Measurements from ENCODE around the gene PLEKHG4B. TPM values are rescaled to one million over a fixed set of nuclear protein-coding genes. Genes with fewer than 3 reads are reported as not detected.
A peak's percentile ranks its signal among the peaks of the same experiment; 100 is the strongest.

The PLEKHG4B gene
- total RNA-seq, 1 donor from 2014 or later = 6.8 TPM

- Mint-ChIP-seq H3K9me3 (ENCODE audit: unreplicated experiment) (no peaks in the 10 kb centered on the region), H3K27me3 (ENCODE audit: unreplicated experiment) (peaks cover 7% of the 10 kb centered on the region), H3K36me3 (ENCODE audit: low read depth, unreplicated experiment) (no peaks in the 10 kb centered on the region), H3K27ac (ENCODE audit: unreplicated experiment) (no peak overlapping the region), H3K4me3 (ENCODE audit: unreplicated experiment) (no peak overlapping the region), H3K4me1 (ENCODE audit: unreplicated experiment) (no peaks in the 10 kb centered on the region)
- TF ChIP-seq CTCF (IDR thresholded peaks at IDR 0.05; ENCODE audit: unreplicated experiment) = no peak
- DNase-seq (ENCODE audit: low spot score) = no peak
Observed at GRCh38 chr5:73768-74502, 18.0 kb upstream of the PLEKHG4B start.

- DNase-seq (ENCODE audit: low spot score) = no peak
- peaks cover 7% of the 10 kb centered on the region for H3K27me3 Mint-ChIP-seq (ENCODE audit: unreplicated experiment)
- H3K36me3 Mint-ChIP-seq (ENCODE audit: low read depth, unreplicated experiment) = no peaks in the 10 kb centered on the region
- H3K4me3 Mint-ChIP-seq (ENCODE audit: unreplicated experiment) = peak overlapping the region; percentile 34
- H3K27ac Mint-ChIP-seq (ENCODE audit: unreplicated experiment) = peak overlapping the region; percentile 11
- H3K4me1 Mint-ChIP-seq (ENCODE audit: unreplicated experiment) = no peaks in the 10 kb centered on the region
- no peak for TF ChIP-seq CTCF (IDR thresholded peaks at IDR 0.05; ENCODE audit: unreplicated experiment)
- H3K9me3 Mint-ChIP-seq (ENCODE audit: unreplicated experiment) = no peaks in the 10 kb centered on the region
Observed at GRCh38 chr5:74503-75109, 17.4 kb upstream of the PLEKHG4B start.

GRCh38 chr5:75331-76320 lies 16.3 kb upstream of the PLEKHG4B start:
- H3K27ac Mint-ChIP-seq (ENCODE audit: unreplicated experiment) = no peak overlapping the region
- no peaks in the 10 kb centered on the region for H3K4me1 Mint-ChIP-seq (ENCODE audit: unreplicated experiment)
- peaks cover 11% of the 10 kb centered on the region for H3K27me3 Mint-ChIP-seq (ENCODE audit: unreplicated experiment)
- H3K4me3 Mint-ChIP-seq (ENCODE audit: unreplicated experiment) = no peak overlapping the region
- H3K36me3 Mint-ChIP-seq (ENCODE audit: low read depth, unreplicated experiment) = no peaks in the 10 kb centered on the region
- no peak for DNase-seq (ENCODE audit: low spot score)
- no peak for TF ChIP-seq CTCF (IDR thresholded peaks at IDR 0.05; ENCODE audit: unreplicated experiment)
- H3K9me3 Mint-ChIP-seq (ENCODE audit: unreplicated experiment) = no peaks in the 10 kb centered on the region

- H3K4me3 Mint-ChIP-seq (ENCODE audit: unreplicated experiment) = peak overlapping the region; percentile 37
- H3K27me3 Mint-ChIP-seq (ENCODE audit: unreplicated experiment) = peaks cover 11% of the 10 kb centered on the region
- no peak for DNase-seq (ENCODE audit: low spot score)
Observed at GRCh38 chr5:76358-77169, 15.4 kb upstream of the PLEKHG4B start.

More at GRCh38 chr5:76358-77169, 15.4 kb upstream of the PLEKHG4B start:
- no peaks in the 10 kb centered on the region for H3K9me3 Mint-ChIP-seq (ENCODE audit: unreplicated experiment)
- H3K36me3 Mint-ChIP-seq (ENCODE audit: low read depth, unreplicated experiment) = peaks cover 4% of the 10 kb centered on the region
- no peaks in the 10 kb centered on the region for H3K4me1 Mint-ChIP-seq (ENCODE audit: unreplicated experiment)
- no peak for TF ChIP-seq CTCF (IDR thresholded peaks at IDR 0.05; ENCODE audit: unreplicated experiment)
- no peak overlapping the region for H3K27ac Mint-ChIP-seq (ENCODE audit: unreplicated experiment)
